Heart left ventricle (tissue), 16 donors: ENCODE data around the gene FLNB. TPM values are rescaled to one million over a fixed set of nuclear protein-coding genes. Genes with fewer than 3 reads are reported as not detected.

Experiments used
- ATAC-seq, 4 donors: fragments of 200-7000 bp; cut with Tn5 transposase; one replicate each; pipeline ENCODE4 v1.9.1; 2020 to 2022; ENCODE audit warnings: moderate library complexity in 4 of 4, mild to moderate bottlenecking in 3 of 4, moderate number of reproducible peaks in 1 of 4
- DNase-seq, 5 donors: peaks; one replicate each; pipeline ENCODE4 v3.0.0-alpha.2; 2020
- H3K27ac ChIP-seq, 12 donors: fragments of 200-600 bp; sonication (generic) in 4 of 12; one replicate each; pipeline versions ENCODE4 v1.5.0 to v1.8.0; 2016 to 2022; ENCODE audit warnings: mild to moderate bottlenecking in 2 of 12
- H3K27me3 ChIP-seq, 9 donors: fragments of 200-600 bp; sonication (generic) in 2 of 9; one replicate each; pipeline versions ENCODE4 v1.5.1 to v1.8.0; 2016 to 2022; ENCODE audit warnings: mild to moderate bottlenecking in 3 of 9
- H3K36me3 ChIP-seq, 9 donors: fragments of 200-600 bp; sonication (generic) in 2 of 9; one replicate each; pipeline versions ENCODE4 v1.5.0 to v1.8.0; 2018 to 2022; ENCODE audit warnings: mild to moderate bottlenecking in 2 of 9
- H3K4me1 ChIP-seq, 12 donors: fragments of 200-600 bp; sonication (generic) in 4 of 12; one replicate each; pipeline versions ENCODE4 v1.5.0 to v1.8.0; 2016 to 2022; ENCODE audit warnings: mild to moderate bottlenecking in 3 of 12
- H3K4me3 ChIP-seq, 12 donors: fragments of 200-600 bp; sonication (generic) in 4 of 12; one replicate each; pipeline versions ENCODE4 v1.5.0 to v1.8.0; 2017 to 2022; ENCODE audit warnings: mild to moderate bottlenecking in 9 of 12, moderate library complexity in 4 of 12
- H3K9me3 ChIP-seq, 12 donors: fragments of 200-600 bp; sonication (generic) in 4 of 12; one replicate each; pipeline versions ENCODE4 v1.5.0 to v1.8.0; 2016 to 2022; ENCODE audit warnings: mild to moderate bottlenecking in 1 of 12
- POLR2A ChIP-seq, 2 donors: fragments of 450-650 bp; IDR thresholded peaks; one replicate each; pipeline ENCODE4 v1.6.1; 2017; ENCODE audit warnings: antibody characterized with exemption in 2 of 2, mild to moderate bottlenecking in 2 of 2, moderate library complexity in 2 of 2
- WGBS, 4 donors: extraction: QIAGEN DNeasy Blood & Tissue Kit in 2 of 4; methylation state at CpG; one replicate each; pipeline versions ENCODE4 v1.1.5 to v1.1.7; 2013 to 2018; 5-methylcytosine and 5-hydroxymethylcytosine counted together
- intact Hi-C, 10 donors: fragments of 100-400 bp; cut with DNase I; formaldehyde crosslinking; loops; one replicate each; pipeline versions ENCODE4 v1.11.1 to v1.14.2; 2022
- polyA plus RNA-seq, 2 donors: library from polyadenylated mRNA; stranded (reverse); fragments of 200-250 nt; gene quantifications; one replicate each; pipeline ENCODE4 v1.2.3, GENCODE V29; 2013
- total RNA-seq, 9 donors: library from RNA; depleted of rRNA in 2 of 9; stranded (reverse); fragments of >200 nt in 2 of 9; fragmentation: NEBNext Ultra II Directional in 3 of 9; extraction: Animal tissue kit (Norgen Biotek cat#: 25700) in 3 of 9; gene quantifications; one replicate each; pipeline versions ENCODE4 v1.1.0 to v1.2.4, GENCODE V29; 2016 to 2023
- TF ChIP-seq, protein P1 (sequence below), 12 donors: fragments of 200-600 bp; sonication (generic) in 4 of 12; IDR thresholded peaks; one replicate each; pipeline versions ENCODE4 v1.5.0 to v1.8.0; 2018 to 2022; ENCODE audit warnings: antibody characterized with exemption in 12 of 12, mild to moderate bottlenecking in 5 of 12
- donor health status: ischemic (EF 13 %, LVEDD 7.1; RV severe dilation, severe dysfunction).
- donor health status: healthy with polysubstance abuse.
- donor health status: DM: no; HTN: yes; CAD: no.
- donor health status: DM: no; HTN: no; CAD: no.
- donor health status: ischemic (EF 25% LVEDD 6.9; RV normal size, moderate dysfunction).
- donor health status: ischemic (EF 25% LVEDD 5.7; RV mildly dilated, moderate dysfunction).
- donor health status: healthy.
- donor health status: DM: yes; HTN: yes; CAD: no.
- donor health status: ischemic (EF 35%, LVEDD 5.7; RV mildly dilated, moderate dysfunction).
- donor health status: nonischemic (EF 11% LVEDD 7.7; RV severe dilation, severe dysfunction).
- donor health status: DM: yes; HTN: yes; CAD: no.
- donor health status: PGD.
- donor health status: ischemic (EF 29% LVEDD 5.4; RV normal size, mild dysfunction).
- donor health status: nonischemic (EF 23%, LVEDD 6.1; RV moderate dilation, normal function).

FLNB gene
- total and polyA plus RNA-seq, 11 donors = 30.5 to 75.6 (median 40.6) TPM

DNA sequence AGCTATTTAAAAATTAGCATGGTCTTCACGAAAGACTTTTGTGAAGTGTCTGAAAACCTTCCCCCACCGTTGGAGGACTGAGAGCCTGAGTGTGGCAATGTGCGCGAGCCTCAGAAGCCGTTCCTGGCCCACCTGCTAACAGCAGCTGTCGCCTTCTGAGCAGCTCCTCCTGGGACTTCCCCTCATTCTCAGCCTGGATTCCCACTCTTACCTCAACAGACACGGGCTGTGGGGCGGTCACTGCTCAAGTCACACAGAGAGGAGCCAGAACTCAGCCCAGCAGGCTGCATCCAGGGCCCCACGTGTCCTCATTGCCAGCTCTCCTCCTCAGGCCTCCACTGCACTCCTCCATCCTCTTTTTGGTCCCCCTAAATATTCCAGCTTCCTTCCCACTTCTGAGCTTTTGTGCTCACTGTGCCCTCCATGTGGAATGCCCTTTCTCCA is 194.7 kb downstream of the FLNB start:
- TF ChIP-seq, protein P1, sequence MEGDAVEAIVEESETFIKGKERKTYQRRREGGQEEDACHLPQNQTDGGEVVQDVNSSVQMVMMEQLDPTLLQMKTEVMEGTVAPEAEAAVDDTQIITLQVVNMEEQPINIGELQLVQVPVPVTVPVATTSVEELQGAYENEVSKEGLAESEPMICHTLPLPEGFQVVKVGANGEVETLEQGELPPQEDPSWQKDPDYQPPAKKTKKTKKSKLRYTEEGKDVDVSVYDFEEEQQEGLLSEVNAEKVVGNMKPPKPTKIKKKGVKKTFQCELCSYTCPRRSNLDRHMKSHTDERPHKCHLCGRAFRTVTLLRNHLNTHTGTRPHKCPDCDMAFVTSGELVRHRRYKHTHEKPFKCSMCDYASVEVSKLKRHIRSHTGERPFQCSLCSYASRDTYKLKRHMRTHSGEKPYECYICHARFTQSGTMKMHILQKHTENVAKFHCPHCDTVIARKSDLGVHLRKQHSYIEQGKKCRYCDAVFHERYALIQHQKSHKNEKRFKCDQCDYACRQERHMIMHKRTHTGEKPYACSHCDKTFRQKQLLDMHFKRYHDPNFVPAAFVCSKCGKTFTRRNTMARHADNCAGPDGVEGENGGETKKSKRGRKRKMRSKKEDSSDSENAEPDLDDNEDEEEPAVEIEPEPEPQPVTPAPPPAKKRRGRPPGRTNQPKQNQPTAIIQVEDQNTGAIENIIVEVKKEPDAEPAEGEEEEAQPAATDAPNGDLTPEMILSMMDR (IDR thresholded peaks at IDR 0.05) = no peak
- no peak for TF ChIP-seq POLR2A (IDR thresholded peaks at IDR 0.05)
- H3K27me3 ChIP-seq = no peaks in the 10 kb centered on the region
- 85 to 93% (median 90%) methylated on average over 9 of the region's 9 CpGs for WGBS, 4 donors
- ATAC-seq (no peak), DNase-seq (no peak)
- H3K4me1 ChIP-seq = peaks cover 0 to 32% (median 14%) of the 10 kb centered on the region in 12 donors
- H3K36me3 ChIP-seq = no peaks in the 10 kb centered on the region
- intact Hi-C loops = no loop called here
- peaks cover 0 to 7% (median 0%) of the 10 kb centered on the region in 12 donors for H3K9me3 ChIP-seq
- no peak overlapping the region for H3K27ac ChIP-seq
- no peak overlapping the region for H3K4me3 ChIP-seq

DNA sequence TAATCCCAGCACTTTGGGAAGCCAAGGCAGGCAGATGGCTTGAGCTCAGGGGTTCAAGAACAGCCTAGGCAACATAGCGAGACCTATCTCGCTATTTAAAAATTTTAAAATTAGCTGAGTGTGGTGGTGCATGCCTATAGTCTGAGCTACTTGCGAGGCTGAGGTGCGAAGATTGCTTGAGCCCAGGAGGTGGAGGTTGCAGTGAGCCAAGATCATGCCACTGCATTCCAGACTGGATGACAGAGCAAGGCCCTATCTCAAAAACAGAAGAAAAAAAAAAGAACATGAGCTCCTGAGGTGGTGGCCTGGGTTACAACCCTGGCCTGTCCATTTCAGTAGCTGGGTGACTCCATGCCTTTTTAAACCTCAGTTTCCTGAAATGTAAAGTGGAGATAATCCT is 195.3 kb downstream of the FLNB start:
- intact Hi-C loops = no loop called here
- Histone ChIP-seq H3K4me3 (no peak overlapping the region), H3K36me3 (no peaks in the 10 kb centered on the region), H3K27me3 (no peaks in the 10 kb centered on the region), H3K4me1 (peaks cover 0 to 31% (median 14%) of the 10 kb centered on the region in 12 donors), H3K9me3 (peaks cover 0 to 7% (median 0%) of the 10 kb centered on the region in 12 donors), H3K27ac (no peak overlapping the region)
- TF ChIP-seq POLR2A (IDR thresholded peaks at IDR 0.05) = no peak
- TF ChIP-seq, protein P1 (IDR thresholded peaks at IDR 0.05) = no peak
- DNase-seq = no peak
- WGBS, 4 donors = 90 to 92% (median 91%) methylated on average over 4 of the region's 4 CpGs
- no peak for ATAC-seq

DNA sequence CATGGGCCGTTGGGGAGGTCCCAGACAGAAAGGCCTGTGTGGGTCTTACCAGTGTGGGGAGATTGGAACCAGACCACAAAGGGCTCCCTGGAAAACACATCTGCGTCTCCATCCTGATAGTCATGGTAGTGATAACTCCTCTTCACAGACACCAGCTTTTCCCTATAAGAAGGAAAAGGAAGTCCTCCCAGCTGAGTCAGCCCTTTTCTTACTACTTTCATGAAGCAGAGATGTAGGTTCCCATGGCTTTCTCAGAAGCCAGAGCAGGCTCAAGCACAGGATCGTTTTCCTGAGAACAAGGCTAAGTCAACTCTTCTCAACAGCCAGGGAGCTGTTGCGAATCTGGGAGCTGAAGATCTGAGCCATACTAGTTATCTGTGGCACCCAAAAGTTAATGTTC is 196.5 kb downstream of the FLNB start:
- Histone ChIP-seq H3K4me3 (no peak overlapping the region), H3K27me3 (no peaks in the 10 kb centered on the region), H3K27ac (no peak overlapping the region), H3K36me3 (no peaks in the 10 kb centered on the region), H3K9me3 (peaks cover 0 to 7% (median 0%) of the 10 kb centered on the region in 12 donors), H3K4me1 (peaks cover 0 to 20% (median 7%) of the 10 kb centered on the region in 12 donors)
- no peak for TF ChIP-seq POLR2A (IDR thresholded peaks at IDR 0.05)
- TF ChIP-seq, protein P1 (IDR thresholded peaks at IDR 0.05) = no peak
- intact Hi-C loops = no loop called here
- ATAC-seq (no peak), DNase-seq (no peak)
- WGBS, 4 donors = 84 to 92% (median 88%) methylated on average over 4 of the region's 4 CpGs

DNA sequence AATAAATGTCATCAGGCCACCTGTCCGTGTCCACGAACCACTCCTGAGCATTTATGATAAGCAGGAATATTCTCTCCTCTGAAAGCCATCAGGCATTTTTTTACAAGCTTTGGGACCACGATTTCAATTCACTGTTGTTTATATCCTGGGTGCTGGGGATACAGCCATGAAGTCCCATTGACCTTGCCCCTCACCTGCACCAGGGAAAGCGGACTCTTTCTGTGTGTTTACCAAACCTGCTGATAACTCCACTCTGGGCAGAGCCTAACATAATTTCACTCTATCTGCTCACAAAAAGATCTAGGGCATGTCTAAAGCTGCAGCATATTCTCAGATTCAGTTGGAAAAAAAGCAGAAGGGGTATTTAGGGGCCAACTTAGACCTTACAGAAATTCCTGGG is 197.8 kb downstream of the FLNB start:
- H3K27ac ChIP-seq = no peak overlapping the region
- intact Hi-C loops = no loop called here
- no peak for TF ChIP-seq POLR2A (IDR thresholded peaks at IDR 0.05)
- TF ChIP-seq, protein P1 (IDR thresholded peaks at IDR 0.05) = no peak

More for the DNA sequence above, 197.8 kb downstream of the FLNB start:
- ATAC-seq (no peak), DNase-seq (no peak)
- Histone ChIP-seq H3K9me3 (peaks cover 0 to 7% (median 0%) of the 10 kb centered on the region in 12 donors), H3K4me3 (no peak overlapping the region), H3K4me1 (peaks cover 0 to 9% (median 2%) of the 10 kb centered on the region in 12 donors), H3K27me3 (no peaks in the 10 kb centered on the region), H3K36me3 (no peaks in the 10 kb centered on the region)
- 83 to 92% (median 89%) methylated on average over 4 of the region's 4 CpGs for WGBS, 4 donors
